ENCODE results near the gene GIGYF2. TPM values are rescaled to one million over a fixed set of nuclear protein-coding genes. Genes with fewer than 3 reads are reported as not detected.

Gene GIGYF2
- total and polyA plus RNA-seq, 2 of the 13 experiments (the other 11 are each of a cell fraction or from before 2014, with no cell fraction given): 44.9 to 73.5 TPM

- TF ChIP-seq ZBTB37 (CRISPR knock-in tag; IDR thresholded peaks at IDR 0.05): no peak
- TF ChIP-seq STAG1 (CRISPR knock-in tag; IDR thresholded peaks at IDR 0.05): peak; percentile 64
- TF ChIP-seq TCF7L2 (IDR thresholded peaks at IDR 0.05; ENCODE audit: low read depth, low read length): no peak
Measured at GRCh38 chr2:232761301-232761907, 64.3 kb downstream of the GIGYF2 start (continued).

- intact Hi-C loops (cut with micrococcal nuclease; ENCODE audit: unreplicated experiment): no loop called here
- FAIRE-seq: no peak
Measured at GRCh38 chr2:232767866-232768265, 70.7 kb downstream of the GIGYF2 start.

More at GRCh38 chr2:232767866-232768265, 70.7 kb downstream of the GIGYF2 start:
- ATAC-seq (no peak), DNase-seq (ENCODE audit: low spot score) (no peak)
- POLR2A ChIA-PET: no interaction called here
- Histone ChIP-seq H3K27me3 (ENCODE audit: control insufficient read depth in 1 of 2, insufficient read depth in 2 of 2, low read length in 2 of 2) (no peaks in the 10 kb centered on the region), H3K79me2 (ENCODE audit: insufficient read depth, low read length) (no peaks in the 10 kb centered on the region), H4K20me1 (ENCODE audit: insufficient read depth, low read length) (no peaks in the 10 kb centered on the region), H3K9ac (ENCODE audit: insufficient read depth, low read depth, low read length) (no peak overlapping the region), H3K36me3 (replicated peaks in 1 of 2; ENCODE audit: control insufficient read depth in 1 of 2, insufficient read depth in 2 of 2, low read length in 2 of 2) (peaks cover 13 to 70% of the 10 kb centered on the region in 2 experiments), H3K4me1 (ENCODE audit: insufficient read depth, low read length) (no peaks in the 10 kb centered on the region), H3K27ac (ENCODE audit: extremely low read length, insufficient read depth, low read length) (no peak overlapping the region), H3K4me2 (ENCODE audit: low read depth, low read length) (no peak overlapping the region), H3K4me3 (replicated peaks in 1 of 3; ENCODE audit: insufficient read depth in 1 of 3, low read depth in 2 of 3, low read length in 3 of 3) (no peak overlapping the region), H2AFZ (ENCODE audit: low read length) (no peak overlapping the region), H3K9me3 (ENCODE audit: low read length) (no peaks in the 10 kb centered on the region)
- 94% methylated on average over 1 of the region's 1 CpG for WGBS (ENCODE audit: low lambda C conversion rate)
- in situ Hi-C loops (cut with HindIII; ENCODE audit: extremely low pct_ligation_motif_present, low pct_unique_long_range_greater_than_20kb): no loop called here
- BruUV-seq (replicated peaks): no TSS peak
- no peak for TF ChIP-seq CSRNP2 (CRISPR knock-in tag; conservative IDR thresholded peaks at IDR 0.05; ENCODE audit: low read depth)
- TF ChIP-seq ZNF629 (CRISPR knock-in tag; conservative IDR thresholded peaks at IDR 0.05): no peak
- TF ChIP-seq ZKSCAN8 (CRISPR knock-in tag; IDR thresholded peaks at IDR 0.05; ENCODE audit: borderline replicate concordance): no peak
- no peak for TF ChIP-seq WIZ (CRISPR knock-in tag; IDR thresholded peaks at IDR 0.05)
- TF ChIP-seq NR2F1 (CRISPR knock-in tag; IDR thresholded peaks at IDR 0.05): no peak
- TF ChIP-seq ZBTB42 (CRISPR knock-in tag; IDR thresholded peaks at IDR 0.05): no peak
- no peak for TF ChIP-seq SRF (IDR thresholded peaks at IDR 0.05; ENCODE audit: low read depth, low read length)
- TF ChIP-seq SIX4 (CRISPR knock-in tag; IDR thresholded peaks at IDR 0.05): no peak
- no peak for TF ChIP-seq ZNF644 (CRISPR knock-in tag; IDR thresholded peaks at IDR 0.05; ENCODE audit: low read depth)
- TF ChIP-seq TCF12 (IDR thresholded peaks at IDR 0.05): no peak
- no peak for TF ChIP-seq TCF12 (CRISPR knock-in tag; IDR thresholded peaks at IDR 0.05)
- no peak for TF ChIP-seq NFE2 (CRISPR knock-in tag; IDR thresholded peaks at IDR 0.05)
- no peak for TF ChIP-seq ZNF275 (CRISPR knock-in tag; IDR thresholded peaks at IDR 0.05; ENCODE audit: borderline replicate concordance)
- no peak for TF ChIP-seq ZNF280D (CRISPR knock-in tag; IDR thresholded peaks at IDR 0.05)
- CTCF ChIA-PET (ENCODE audit: low intra/inter-chr PET ratio, low total read pairs): no interaction called here
